GM12878 (cell line): ENCODE results near the gene GIMAP8. TPM values are rescaled to one million over a fixed set of nuclear protein-coding genes. Genes with fewer than 3 reads are reported as not detected.

Experiments used
- E2F8 ChIP-seq: fragments of 450-650 bp; IDR thresholded peaks from 2 replicates; pipeline ENCODE4 v1.6.1; 2018; ENCODE audit warnings: mild to moderate bottlenecking, low read depth, moderate library complexity; ENCODE audit not compliant: partially characterized antibody
- NKRF ChIP-seq: fragments of 450-650 bp; conservative IDR thresholded peaks from 2 replicates; pipeline ENCODE4 v1.6.1; 2017; ENCODE audit warnings: mild to moderate bottlenecking, moderate library complexity
- NR2F1 ChIP-seq: fragments of 450-650 bp; conservative IDR thresholded peaks from 2 replicates; pipeline ENCODE4 v1.6.1; 2017; ENCODE audit warnings: mild to moderate bottlenecking
- POLR2AphosphoS5 ChIP-seq: IDR thresholded peaks from 2 replicates; pipeline ENCODE4 v1.6.1; 2011; ENCODE audit warnings: mild to moderate bottlenecking, low read length, inconsistent platforms
- SKIL ChIP-seq: fragments of 450-650 bp; IDR thresholded peaks from 2 replicates; pipeline ENCODE4 v1.6.1; 2017; ENCODE audit warnings: mild to moderate bottlenecking, low read depth, inconsistent platforms; ENCODE audit not compliant: poor library complexity, severe bottlenecking
- SMC3 ChIP-seq: IDR thresholded peaks from 2 replicates; pipeline ENCODE4 v1.6.1; 2011; ENCODE audit warnings: low read length, improper control_type of control experiment, borderline replicate concordance
- SUPT20H ChIP-seq: IDR thresholded peaks from 2 replicates; pipeline ENCODE4 v1.6.1; 2011; ENCODE audit warnings: low read depth, mild to moderate bottlenecking, low read length, moderate library complexity, borderline replicate concordance; ENCODE audit not compliant: control insufficient read depth
- TARDBP ChIP-seq: IDR thresholded peaks from 2 replicates; pipeline ENCODE4 v1.6.1; 2016; ENCODE audit warnings: borderline replicate concordance
- ZNF217 ChIP-seq: fragments of 450-650 bp; IDR thresholded peaks from 2 replicates; pipeline ENCODE4 v1.6.1; 2017; ENCODE audit warnings: antibody characterized with exemption, mild to moderate bottlenecking
- polyA plus RNA-seq, 11 experiments: library from polyadenylated mRNA; depleted of rRNA in 4 of 11; unstranded in 6 of 11; stranded (reverse) in 5 of 11; fragments of >200 nt; fragmentation: Nextera tagmentation in 4 of 11; fragmentation: Illumina TruSeq in 1 of 11; extraction: Ambion mirVana in 4 of 11; extraction: Trizol in 1 of 11; gene quantifications; 1 replicate in 1 of 11; 2 replicates in 10 of 11; pipeline versions ENCODE4 v1.2.1 to v1.2.3, GENCODE V29; 2011 to 2016; ENCODE audit warnings: inconsistent platforms in 2 of 11, missing spikeins in 2 of 11, low read depth in 1 of 11
- total RNA-seq, 4 experiments: library from RNA; depleted of rRNA in 3 of 4; stranded (reverse); fragments of >200 nt in 3 of 4; fragmentation: Illumina TruSeq in 1 of 4; extraction: Trizol in 1 of 4; gene quantifications; 2 replicates each; pipeline versions ENCODE4 v1.2.1 to v1.2.3, GENCODE V29; 2013 to 2021

Gene GIMAP8
- total and polyA plus RNA-seq, 10 of the 15 experiments (the other 5 are each of a cell fraction or from before 2014, with no cell fraction given): 0.66 to 9.7 (median 4.7) TPM

GRCh38 chr7:150479023-150479716, 28.7 kb downstream of the GIMAP8 start (continued):
- TF ChIP-seq NKRF (no peak), TARDBP (no peak), SMC3 (no peak), SKIL (no peak), POLR2AphosphoS5 (no peak), NR2F1 (no peak), E2F8 (no peak), ZNF217 (no peak), SUPT20H (no peak)
- TF ChIP-seq, all 136 proteins: peak for 0
